ENCODE data around the gene CSAD.

Gene CSAD, protein sequence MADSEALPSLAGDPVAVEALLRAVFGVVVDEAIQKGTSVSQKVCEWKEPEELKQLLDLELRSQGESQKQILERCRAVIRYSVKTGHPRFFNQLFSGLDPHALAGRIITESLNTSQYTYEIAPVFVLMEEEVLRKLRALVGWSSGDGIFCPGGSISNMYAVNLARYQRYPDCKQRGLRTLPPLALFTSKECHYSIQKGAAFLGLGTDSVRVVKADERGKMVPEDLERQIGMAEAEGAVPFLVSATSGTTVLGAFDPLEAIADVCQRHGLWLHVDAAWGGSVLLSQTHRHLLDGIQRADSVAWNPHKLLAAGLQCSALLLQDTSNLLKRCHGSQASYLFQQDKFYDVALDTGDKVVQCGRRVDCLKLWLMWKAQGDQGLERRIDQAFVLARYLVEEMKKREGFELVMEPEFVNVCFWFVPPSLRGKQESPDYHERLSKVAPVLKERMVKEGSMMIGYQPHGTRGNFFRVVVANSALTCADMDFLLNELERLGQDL

DNA sequence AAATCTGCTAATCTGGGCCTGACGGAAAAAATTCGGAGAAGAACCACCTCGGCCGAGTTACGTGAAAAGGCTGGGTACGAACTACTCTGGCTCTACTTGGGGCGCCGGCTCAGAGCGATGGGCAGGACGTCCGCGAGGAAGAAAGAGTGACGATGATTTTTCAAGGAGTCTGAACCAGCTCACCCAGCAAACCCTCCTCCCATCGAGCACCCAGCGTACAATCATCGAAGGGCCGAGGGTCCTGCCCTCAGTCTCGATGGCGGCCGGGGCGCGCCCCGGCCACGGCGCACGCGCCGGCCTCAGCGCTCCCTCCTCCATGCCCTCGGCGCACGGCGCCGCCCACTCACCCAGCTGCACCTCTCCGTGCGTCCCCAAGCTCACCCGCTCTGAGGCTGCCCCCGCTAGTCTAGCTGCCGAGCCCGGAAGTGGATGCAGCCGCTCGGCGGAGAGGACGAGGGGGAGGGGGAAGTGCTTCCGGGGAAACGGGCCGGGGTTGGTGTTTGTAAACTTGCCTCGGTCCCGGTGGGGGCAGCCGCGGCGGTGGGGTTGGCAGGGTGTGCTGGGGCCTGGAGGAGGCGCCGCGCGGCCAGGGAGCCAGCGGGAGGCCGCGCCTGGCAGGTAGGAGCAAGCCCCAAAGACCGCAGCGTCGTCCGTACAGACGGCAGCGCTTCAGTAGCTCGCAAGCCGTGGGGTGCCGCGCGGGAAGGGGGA is at the start of gene CSAD, which contains the start of gene ZNF740:
Gene CSAD, minus strand, starts transcription at position 706 of the 711 bp plus-strand sequence. CDS start 7,455 bp downstream, outside the sequence.
Gene ZNF740, plus strand, starts transcription at position 503 of the 711 bp plus-strand sequence. CDS start 1,262 bp downstream, outside the sequence.
- peak; percentile 98 for DNase-seq (ENCODE audit: low spot score)

DNA sequence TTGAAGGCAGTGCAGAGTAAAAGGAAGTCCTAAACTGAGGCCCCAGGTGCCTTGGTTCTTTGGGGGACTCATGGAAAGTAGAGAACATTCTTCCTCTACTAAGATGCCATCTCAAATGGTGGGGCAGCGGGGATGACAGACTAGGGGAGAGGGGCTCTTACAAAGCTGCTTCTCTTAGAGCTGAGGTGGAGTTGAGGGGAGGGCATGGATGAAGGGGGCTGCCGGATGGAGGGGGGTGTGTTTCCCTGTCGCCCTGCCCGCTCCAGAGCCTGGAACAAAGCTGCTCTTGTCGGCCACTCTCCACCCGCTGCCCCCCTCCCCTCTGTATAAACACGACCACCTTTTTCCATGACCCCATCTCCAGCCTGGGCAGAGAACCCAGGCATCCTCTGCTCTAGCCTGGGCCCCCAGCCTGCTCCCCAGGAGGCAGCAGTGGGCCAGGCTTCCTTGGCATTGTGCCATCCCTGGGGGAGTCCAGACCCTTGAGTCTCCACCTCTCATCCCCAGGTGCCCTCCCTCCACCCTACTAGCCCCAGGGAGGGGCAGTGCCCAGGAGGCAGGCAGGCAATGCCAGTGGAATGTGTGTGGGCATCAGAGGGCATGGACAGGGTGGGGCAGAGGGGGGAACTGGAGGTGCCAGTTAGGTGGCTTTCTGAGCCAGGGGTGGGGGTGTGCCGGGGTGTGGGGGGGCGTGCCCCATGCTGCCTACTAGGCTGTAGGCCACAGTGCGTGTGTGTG is 49.6 kb upstream of the CSAD start:
- no peak for DNase-seq (ENCODE audit: low spot score)

DNA sequence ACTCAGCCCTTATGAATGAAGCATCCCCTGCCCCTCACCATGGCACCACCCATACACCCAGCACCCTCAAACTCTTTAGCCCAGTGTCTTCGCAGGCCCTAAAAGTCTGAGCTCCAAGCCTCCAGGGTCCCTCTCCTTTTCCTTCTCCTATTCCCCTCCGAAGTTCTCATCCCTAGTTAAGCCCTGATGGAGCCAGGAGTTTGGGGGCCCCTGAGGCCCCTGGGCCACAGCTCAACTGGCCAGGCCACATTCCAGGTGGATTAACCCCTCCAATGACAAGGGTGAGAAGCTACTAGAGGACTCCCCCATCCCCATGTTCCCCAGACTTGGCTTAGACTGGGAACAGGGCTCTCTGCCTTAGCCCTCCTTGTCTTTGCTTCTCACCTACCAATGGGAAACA is 48.7 kb upstream of the CSAD start:
- DNase-seq (ENCODE audit: low spot score): no peak

DNA sequence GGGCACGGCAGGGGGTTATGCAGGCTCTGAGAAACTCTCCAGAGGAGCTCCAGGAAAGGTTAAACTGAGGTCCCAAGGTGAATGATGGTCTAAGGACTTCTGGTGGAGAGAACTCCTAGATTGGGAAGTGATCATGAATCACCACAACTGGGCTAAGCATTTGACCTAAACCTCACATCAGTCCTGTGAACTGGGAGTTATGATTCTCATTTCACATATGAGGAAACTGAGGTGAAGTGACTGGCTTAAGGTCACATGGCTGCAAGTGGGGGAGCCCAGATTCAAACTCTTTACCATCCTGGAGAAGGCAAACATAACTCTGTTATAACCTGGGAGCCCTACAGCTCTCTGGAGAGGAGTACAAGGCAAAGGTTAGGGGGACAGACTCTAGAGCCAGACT is 47.1 kb upstream of the CSAD start:
- no peak for DNase-seq (ENCODE audit: low spot score)

DNA sequence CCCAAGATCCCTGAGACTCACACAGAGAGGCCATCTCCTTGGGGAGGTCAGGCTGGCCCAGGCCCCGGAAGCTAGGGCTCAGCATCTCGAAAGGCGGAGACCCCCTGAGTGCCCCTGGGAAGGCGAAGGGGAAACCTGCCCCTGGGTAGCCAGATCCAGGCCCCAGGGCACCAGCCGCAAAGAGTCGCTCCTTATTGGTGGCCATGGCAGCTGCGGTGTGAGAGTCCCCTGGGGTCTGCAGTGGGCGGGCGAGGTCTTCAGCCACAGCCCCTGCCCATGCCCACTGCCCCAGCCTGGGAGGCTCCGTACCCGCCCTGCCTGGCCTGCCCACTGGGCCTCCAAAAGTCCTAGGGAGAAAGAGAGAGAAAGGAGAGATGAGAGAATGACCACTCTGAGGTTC is 46.6 kb upstream of the CSAD start:
- no peak for DNase-seq (ENCODE audit: low spot score)

DNA sequence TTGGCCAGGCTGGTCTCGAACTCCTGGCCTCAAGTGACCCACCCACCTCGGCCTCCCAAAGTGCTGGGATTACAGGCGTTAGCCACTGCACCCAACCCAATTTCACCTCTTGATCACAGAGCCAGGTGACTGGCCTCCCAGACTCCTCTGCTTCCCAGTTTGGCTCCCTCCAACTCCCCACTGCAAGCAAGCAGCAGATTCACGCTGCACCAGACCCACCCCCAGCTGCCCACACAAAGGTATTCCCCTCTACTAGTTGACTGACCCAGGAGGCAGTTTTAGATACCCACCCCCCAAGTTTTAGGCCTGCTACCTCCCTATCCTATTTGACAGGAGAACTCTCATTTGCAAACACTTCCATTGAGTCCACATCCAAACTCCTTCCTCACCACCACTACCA is 46.1 kb upstream of the CSAD start:
- DNase-seq (ENCODE audit: low spot score): no peak

DNA sequence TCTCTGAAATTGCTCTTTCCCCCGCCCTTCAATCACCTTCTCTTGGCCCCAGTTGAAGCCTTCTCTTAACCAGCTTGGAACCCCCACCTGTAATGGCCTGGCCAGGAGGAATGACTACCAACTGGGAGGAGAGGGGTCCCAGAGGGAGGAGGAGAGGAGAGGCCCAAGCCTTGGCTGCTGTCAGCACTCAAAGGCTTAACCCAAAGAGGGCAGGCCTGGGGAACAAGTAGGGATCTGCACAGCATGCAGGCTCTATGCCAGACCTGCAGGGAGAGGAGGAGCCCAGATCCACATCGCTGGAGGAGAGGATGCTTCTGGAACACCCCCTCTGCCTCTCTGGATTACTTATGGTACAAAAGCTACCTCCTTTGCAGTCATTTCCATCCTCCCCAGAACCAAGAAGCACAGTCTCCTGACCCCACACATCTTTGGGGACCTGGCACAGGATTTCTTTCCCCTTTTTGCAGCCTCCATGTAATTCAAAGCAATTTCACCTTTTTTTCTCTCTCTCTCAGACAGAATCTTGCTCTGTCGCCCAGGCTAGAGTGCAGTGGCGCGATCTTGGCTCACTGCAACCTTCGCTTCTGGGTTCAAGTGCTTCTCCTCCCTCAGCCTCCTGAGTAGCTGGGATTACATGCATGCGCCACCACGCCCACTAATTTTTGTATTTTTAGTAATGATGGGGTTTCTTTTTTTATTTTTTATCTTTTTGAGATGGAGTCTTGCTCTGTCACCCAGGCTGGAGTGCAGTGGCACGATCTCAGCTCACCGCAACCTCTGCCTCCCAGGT is 45.1 kb upstream of the CSAD start:
- DNase-seq (ENCODE audit: low spot score): no peak

DNA sequence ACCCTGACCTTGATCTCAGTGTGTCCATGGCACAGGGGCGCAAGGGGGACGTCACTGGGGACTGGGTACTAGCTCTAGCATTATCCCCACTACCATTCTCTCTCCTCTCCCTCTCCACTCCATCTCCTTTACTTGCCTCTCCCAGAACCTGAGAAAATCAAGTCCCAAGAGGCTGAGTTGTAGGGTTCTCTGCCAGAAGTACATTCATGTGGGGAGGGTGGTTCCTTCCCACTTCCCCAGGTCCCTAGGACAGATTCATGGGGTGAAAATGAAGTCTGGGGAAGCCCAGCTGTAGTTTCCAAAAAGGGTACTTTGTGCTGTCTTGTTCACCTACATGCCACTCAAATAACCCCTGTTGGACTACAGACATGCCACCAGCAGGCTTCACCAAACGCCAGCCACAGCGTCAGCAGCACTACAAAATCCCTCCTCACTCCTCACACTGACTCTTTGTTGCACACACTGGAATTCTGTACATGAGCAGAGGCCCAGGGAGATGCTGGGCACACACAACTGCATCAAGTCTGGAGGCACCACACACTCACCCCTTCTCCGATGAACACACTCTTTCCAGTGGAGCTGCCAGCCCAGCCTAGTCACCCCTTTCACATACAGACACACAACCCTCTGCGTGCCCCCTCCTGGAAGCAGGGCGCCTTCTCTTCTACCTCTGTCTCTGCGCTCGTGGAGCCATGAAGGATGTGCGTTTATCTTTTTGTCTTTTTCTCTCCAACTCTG is 44.3 kb upstream of the CSAD start:
- no peak for DNase-seq (ENCODE audit: low spot score)

DNA sequence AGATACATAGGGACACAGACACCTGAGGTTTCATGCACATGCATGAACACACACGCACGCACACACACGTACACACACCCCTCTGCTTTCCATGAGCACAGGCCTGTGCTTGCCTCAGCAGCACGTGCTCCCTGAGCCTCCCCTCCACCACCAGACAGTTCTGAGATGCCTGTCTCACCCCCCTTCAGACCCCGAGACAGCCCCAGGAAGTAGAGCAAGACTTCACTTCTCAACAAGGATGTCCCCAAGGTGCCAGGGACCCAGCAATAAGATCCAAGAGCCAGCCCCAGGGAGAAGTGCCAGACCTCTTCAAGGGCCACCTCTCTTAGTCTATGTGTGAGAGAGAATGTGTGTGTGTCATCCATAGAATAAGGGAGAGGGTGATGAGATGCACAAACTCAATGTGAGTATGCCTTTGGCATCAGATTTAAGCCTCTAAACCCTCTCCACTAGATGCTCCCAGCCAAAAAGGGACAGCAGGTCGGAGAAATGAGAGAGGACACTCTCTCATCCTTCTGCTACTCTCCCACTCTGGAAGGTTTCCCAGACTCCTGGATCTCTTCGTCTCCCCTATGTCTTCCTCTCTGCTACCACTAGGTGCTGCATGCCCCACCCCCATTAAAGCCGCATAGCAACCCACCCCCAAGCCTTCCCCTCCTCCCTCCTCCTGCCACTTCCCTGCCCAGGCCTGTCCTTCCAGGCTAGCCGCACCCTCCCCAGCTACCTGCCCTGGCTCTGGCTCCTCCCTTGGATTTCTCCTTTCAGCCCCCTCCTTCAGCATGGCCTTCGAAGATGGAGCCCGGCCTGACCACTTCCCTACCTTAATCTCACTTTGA is 43.6 kb upstream of the CSAD start:
- DNase-seq (ENCODE audit: low spot score): no peak

DNA sequence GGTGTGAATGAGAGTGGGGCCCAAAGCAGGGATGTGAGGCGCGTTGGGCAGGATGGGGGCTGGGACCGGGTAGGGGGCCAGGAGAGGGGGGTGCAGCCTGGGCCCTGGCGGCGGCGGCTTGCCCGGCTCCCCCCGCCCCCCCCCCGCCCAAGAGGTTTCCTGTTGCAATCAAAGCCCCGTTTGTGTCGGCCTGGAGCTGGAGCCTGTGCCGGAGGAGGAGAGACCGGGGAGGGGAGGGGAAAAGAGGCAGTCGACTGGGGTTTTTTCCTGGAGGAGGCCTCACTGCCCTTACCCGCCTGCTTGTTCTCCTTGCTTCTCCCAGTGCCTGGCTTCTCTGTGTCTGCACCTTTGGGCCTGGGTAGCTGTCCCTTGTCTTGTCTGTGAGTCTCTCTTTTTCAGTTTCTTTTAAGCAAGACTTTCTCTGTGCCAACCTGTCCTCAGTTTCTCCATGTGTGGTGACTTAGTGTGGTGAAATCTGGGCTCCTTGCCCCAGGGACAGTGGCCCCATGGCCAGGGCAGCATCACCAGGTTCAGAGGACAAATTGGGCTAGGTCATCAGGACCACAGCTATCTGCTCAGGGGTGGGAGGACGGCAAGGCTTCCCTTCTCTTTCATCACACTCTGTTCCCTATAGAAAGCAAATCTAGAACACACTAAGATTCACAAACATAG is 42.8 kb upstream of the CSAD start:
- DNase-seq (ENCODE audit: low spot score): no peak

DNA sequence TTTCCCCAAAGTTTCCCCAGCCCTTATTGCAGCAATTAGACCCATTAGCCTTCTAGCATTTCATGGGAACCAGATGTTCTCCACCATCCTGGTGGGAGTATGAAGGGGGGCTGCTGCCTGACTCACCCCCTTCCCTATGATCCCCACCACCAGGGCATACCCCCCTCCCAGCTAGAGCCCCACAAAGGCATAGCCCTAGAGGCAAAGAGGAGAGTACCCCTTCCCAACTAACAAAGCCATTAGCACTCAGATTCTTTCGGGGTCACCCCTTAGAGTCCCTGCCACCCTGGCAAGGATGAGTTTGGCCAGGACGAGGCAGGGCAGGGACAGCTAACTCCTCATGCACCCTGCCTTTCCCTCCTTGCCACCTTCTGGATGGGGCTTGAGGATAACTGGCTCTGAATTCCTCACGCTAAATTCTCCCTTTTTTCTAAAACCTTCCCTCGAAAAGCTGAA is 42.1 kb upstream of the CSAD start:
- DNase-seq (ENCODE audit: low spot score): no peak

DNA sequence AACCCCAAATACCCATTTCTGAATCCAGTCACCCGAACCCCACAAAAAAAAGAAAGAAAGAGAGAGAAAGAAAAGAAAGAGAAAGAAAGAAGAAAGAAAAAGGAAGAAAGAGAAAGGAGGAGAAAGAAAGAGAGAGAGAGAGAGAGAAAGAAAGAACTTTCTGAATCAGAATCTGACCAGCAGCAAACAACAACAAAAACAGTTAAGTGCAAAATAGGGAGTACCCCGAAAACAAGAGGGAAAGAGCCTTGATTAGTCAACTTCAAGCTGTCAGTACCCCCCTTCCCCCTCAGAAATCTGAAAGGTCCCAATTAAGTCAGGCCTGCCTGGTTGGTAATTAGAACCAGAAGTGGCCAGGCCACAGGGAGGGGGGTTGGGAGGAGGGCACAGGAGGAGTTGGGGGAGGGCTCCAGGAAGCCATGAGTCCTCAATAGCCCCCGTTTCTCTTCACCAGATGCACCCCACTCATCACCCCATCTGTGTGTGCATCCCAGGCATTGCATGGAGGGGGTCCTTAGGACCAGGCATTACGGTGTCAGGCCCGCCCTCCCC is 41.5 kb upstream of the CSAD start:
- no peak for DNase-seq (ENCODE audit: low spot score)

DNA sequence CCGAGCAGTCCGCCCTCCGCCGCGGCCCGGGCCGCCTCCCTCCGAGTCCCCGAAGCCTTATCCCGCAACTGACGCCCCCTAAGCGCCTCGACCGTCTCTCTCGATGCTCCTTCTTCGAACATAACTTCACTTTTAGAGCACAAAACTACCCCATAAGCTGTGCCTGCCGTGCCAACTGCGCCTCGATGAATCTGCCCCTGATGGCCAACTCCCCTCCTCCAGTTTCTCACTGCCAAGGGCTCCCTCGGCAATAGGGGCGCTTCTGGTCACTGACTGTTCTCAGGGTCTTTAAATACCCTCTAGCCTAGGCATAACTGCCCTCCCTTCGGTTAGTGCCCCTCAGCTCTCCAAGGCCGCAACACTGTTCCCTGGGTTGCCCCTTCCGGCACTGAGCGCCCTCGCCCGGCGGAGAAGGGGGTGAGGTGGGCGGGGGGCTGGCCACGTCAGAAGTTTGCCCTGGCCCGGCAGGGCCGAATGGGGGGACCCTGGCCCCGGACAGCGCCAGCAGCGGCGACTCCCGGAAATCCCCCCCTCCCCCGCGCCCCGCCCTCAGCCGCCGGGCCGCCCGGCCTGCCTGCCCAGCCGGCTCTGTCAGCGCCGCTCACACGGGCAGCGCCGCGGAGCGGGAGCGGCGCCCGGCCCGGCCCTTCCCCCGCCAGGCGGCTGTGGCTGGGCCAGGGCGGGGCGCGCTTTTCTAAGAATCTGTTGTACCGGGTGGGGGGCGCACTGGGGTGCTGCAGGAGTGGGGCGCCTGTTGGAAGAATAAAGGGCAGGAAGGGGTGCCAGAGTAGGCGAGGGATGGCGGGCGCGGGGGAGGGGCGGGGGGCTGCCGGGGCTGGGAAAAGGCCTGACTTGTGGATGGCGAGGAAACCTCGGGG is 40.7 kb upstream of the CSAD start:
- peak; percentile 74 for DNase-seq (ENCODE audit: low spot score)

DNA sequence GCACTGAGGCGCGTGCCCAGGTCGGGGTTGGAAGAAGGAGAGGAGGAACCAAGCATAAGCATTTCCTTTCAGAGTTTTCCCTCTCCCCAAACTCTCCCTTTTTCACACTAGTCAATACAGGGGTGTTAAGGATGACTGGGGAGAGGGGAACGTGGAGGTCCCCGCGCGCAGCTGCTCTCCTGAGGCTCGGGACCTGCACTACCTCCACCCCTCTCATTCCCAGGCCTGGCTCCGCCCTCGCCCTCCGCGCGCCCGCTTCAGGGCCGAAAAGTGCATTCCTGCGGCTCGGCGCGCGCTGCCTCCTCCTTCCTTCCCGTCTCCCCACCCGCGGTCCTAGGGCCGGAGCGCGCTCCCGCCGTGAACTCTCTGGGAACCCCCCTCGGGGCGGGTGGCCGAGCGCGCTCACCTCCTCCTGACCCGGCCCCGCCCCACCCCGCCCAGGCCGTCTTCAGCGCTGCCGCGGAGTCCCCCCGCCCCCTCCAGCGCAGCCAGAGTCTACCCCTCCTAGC is 40.0 kb upstream of the CSAD start:
- DNase-seq (ENCODE audit: low spot score): peak; percentile 91

DNA sequence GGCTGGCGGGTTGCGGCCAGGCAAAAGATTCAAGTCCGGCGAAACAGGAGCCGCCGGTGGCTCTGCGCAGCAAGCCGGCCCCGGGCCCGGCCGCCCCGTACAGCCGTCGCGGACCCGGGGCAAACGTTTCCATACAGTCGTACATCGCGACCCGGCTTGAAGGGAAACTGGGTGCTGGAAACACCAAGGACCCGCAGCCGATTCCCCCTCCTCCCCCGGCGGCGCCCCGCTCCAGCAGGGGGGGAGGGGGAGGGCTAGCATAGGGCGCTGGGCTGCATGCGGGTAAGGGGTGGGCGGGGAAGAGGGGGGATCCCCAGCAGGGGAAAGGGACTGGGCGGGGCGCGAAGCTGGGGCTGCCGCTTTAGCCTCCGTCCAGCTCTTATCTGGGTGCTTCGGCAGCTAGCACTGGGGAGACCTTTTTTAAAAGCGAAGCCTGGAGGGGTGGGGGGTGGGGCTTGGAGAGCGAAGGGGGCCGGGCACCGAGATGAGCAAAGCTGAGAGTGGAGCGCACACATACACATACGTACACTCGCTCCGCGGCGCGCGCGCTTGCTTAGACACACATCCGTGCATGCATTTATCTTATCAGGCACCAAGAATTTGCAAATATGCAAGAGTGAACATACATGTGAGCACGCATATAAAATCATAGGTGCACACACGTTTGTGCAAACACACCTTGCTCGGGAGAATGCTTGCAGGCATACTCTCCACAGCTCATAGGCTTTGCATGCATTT is 39.4 kb upstream of the CSAD start:
- DNase-seq (ENCODE audit: low spot score): peak; percentile 78

DNA sequence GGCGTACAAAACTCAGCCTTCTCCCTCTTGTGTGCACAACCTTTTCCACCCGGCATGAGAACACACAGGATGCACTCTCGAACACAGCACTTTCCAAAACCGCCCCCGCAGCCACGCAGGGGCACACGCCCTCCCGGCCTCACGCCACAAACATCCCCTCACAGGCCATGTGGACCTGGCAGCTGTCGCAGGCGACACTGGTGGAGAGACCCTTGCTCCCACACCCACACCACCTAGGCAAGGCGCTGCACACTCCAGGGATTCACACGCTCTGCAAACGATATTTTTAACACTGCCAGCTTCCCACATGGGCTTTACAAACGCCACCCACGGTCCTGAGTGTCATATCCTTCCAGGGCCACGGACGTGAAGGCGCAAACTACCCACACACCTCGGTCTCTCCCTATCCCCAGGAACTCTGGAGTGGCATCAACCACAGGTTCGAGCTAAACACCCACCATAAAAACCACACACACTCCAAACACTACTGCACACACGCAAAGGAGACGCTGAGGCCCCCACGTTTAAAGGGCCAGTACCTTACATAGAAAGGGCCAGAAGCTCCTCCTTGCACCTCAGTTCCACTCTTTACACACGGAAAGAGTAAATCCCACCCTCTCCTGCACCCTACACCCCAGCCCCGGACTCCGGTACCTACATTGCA is 38.7 kb upstream of the CSAD start:
- peak; percentile 29 for DNase-seq (ENCODE audit: low spot score)
